HG02870 (cell line): ENCODE results near the gene USB1.

ENCODE experiments used
- ATAC-seq: cut with Tn5 transposase; IDR thresholded peaks from one replicate; pipeline ENCODE4 v1.9.1; 2021; ENCODE audit warnings: mild to moderate bottlenecking, moderate library complexity; ENCODE audit not compliant: unreplicated experiment

The USB1 gene

GRCh38 chr16:58013201-58013956 lies 12.2 kb downstream of the USB1 start:
- ATAC-seq = no peak

DNA sequence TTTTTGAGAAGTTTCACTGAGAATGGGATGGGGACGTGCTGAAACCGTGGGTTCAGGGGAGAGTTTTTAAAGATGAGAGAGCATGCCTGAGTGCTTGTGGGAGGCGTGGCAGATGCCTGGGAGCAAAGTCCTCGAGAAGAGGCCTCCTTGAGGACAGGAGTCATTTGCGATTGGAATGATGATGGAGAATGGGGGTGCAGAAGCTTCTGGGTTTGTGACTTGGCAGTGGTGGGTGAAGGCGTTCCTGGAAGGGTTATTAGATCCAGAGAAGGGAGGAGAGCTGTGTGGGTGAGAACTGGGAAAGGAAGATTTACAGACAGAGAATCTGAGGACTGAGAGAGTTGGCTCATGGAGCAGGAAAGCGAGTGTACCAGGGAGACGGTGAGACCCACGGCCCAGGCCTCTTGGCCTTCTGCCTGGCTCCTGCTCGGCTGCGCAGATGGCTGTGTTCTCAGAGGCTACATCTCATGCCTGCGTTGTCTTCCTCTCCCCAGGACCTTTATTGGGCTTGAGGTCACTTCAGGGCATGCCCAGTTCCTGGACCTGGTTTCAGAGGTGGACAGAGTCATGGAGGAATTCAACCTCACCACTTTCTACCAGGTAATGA lies 15.7 kb downstream of the USB1 start:
- no peak for ATAC-seq

GRCh38 chr16:58018803-58019202 lies 17.6 kb downstream of the USB1 start:
- ATAC-seq = no peak

DNA sequence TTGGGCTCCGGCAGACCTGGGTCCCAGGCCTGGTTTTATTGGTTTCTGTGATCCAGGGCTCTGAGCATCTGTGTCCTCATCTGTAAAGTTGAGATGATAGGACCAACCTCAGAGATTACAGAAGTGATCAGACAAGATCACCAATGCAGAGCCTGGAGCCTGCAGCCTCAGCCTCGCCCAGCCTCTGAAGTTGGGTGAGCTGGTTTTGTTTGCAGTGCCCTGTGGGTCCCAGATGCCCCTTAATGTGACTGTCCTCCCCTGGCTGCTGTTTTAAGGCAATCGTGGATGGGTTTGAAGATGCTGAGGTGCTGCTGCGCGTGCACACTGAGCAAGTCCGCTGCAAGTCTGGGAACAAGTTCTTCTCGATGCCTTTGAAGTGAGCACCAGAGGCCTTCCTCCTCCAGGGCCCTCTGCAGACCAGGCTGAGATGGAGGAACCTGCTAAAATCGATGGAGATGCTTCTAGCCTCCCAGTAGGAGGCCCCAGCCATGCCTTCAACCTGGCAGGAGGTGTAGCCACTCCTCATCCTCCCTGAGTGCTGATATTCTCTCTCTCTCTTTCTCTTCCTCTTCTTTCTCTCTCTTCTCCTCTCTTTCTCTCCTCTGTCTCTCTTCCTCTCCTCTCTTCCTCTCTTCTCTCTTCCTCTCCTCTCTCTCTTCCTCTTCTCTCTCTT lies 18.8 kb downstream of the USB1 start:
- no peak for ATAC-seq

DNA sequence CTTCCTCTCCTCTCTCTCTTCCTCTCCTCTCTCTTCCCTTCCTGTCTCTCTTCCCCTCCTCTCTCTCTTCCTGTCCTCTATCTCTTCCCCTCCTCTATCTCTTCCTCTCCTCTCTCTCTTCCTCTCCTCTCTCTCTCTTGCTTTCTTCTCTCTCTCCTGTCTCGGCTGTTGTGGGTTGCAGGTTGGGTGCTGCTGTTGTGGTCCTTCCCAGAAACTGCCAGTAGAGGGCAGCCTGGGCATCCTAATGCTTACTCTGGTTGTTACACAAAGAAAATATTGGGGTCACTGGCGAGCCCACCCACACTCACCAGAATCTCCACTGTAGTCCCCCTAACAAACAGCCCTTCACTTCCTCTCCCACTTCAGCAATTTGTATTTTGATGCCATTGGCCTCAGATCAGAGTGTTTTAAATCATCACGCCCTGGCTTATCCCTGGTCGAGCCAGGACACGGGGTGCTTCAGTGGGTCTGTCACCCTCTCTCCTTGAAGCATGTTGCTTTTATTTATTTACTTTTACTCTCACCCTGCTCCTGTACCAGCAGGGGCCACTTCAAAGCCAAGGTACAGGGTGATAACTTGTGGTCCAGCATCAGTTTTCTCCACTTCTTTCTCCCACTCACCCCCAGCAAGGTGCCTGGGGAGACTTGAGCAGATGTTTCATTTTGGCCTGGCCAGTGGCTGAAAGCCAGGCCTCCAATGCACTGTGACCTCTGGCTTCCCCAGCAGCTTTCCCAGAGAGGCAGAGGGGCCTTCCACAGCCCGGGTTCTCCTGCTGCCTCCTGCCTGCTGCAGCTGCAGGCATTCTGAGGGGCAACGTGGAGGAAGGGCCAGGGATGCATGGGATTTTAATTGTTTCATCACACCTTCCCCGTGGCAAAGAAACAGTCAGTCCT lies 19.7 kb downstream of the USB1 start:
- ATAC-seq = no peak

GRCh38 chr16:58021661-58022551 lies 20.7 kb downstream of the USB1 start:
- ATAC-seq = no peak

DNA sequence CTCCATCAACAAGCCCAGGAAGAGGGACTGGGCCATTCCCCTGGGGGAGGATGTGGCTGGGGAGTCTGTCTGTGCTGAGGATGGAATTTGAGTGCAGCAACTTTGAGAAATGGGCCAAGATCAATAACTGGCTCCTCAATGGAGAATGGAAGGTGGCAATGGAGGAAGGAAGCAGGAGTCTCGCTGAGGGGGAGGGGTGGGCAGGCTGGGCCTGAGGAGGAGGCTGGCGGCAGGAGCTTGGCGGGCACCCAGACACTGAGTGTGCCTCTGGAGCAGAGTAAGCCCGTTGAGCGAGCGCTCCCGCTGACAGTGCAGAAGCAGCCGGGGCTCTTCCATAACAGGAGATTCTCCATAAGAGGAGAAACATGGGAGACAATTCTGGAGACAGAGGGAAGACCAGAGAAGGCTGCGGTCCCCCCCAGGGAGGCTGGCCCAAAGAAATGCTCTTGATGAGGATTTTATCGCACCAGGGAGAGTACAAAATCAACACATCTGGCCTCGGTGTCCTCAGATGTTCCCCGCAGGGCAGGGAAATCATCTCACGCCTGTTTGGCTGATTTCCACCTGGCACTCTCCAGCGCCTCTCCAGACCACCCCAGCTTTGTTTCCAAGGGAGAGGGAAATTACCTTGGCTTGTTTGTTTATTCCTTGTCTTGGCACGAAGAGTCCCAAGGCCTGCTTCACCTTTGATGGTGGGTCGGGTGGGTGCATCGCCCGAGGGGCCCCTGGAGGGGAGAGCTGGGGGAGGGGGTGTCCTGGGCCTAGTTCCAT lies 21.6 kb downstream of the USB1 start:
- no peak for ATAC-seq

DNA sequence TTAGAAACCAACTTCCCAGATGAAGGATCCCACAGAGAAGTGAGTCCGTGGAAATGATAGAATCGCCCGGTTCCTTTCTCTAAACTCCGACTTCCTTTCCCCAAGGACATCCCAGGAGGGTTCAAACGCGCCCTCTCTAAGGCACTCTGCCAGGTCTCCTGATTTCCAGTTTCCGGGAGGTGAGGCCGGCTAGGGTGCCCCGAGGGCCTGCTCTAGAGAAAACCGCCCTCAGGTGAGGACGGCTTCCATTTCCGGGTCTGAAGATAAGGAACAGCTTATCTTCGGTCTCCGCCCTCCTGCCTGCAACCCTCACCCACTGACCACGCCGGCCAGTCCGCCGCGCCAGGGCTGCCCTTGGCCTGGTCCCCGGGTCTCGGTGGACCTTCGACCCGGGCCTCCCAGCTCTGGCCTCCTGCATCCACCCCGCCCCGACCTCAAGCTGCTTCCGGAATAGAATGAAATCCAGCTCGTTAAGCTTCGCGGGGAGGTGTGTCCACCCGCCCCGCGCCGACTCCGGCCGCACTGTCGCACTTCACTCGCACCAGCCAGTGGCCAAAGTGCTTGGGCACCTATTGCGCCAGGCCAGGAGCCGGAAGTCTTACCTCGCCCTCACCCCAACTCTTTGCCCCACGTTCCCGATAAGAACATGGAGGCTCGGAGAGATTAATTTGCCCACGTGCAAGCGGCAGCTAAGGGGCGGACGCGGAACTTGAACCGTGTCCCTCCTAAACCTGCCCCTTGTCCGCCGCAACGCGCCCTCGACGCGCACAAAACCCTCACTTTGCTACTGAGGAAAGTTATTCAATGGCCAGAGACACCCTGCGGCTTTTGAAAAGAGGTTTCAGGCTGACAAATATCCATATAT lies 23.5 kb downstream of the USB1 start:
- ATAC-seq = no peak

DNA sequence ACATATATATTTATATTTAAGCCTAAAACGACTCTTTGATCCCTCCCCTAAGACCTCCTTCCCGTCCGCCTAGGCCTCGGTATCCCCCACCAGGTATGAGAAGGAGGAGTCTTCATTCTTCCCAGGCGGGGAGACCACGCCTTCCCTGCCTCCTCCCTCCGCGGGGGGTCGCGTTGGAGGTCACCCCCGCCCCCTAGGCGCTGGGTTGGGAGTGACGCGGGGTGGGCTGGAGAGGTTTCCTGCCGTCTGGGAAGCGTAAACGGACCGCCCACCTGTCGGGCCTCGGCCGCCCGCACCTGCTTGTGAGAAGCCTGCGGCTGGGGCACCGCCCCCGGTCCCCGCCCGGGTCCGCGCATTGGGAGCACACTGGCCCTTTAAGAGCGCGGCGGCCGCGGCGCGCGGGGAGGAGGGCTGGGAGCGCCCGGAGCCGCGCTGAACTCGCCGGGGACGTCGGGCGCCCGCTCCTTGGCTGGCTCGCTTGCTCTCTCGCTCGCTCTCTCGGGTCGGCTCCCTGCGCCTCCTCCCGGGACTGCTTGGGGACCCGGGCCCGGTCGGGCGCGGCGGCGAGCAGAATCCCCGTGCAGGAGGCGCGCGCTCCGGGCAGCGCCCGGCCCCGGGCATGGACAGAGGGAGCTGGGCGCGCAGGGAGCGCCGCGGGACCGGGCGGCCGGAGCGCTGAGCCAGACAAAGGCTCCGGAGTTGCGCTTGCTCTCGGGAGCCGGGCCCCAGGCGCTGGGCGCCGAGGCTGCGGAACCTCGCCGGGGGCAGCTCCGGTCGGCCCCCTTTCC lies 24.3 kb downstream of the USB1 start, which contains the start of gene MMP15:
MMP15 (plus strand) TSS at position 404 of the 788 bp plus-strand sequence. CDS start 597 bp downstream, outside the sequence.
- ATAC-seq = no peak

DNA sequence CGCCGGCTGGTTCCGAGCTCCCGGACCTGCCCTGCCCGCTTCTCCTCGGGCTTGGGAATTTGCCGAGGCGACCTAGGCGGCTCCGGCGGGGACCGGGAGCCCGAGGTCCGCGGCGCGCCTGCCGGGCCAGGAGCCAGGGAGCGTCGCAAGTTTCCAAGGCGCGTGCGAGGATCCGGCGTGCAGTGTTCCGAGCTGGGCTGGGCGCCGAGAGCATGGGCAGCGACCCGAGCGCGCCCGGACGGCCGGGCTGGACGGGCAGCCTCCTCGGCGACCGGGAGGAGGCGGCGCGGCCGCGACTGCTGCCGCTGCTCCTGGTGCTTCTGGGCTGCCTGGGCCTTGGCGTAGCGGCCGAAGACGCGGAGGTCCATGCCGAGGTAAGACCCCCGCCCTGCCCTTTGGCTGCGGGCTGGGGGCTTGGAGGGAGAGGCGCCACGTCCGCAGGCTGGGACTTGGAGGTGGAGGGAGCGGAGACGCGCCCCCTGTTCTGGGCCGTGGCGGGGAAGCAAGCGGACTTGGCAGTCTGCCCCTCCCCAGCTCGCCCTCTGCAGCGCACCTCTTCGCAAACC lies 25.0 kb downstream of the USB1 start:
- ATAC-seq = no peak

DNA sequence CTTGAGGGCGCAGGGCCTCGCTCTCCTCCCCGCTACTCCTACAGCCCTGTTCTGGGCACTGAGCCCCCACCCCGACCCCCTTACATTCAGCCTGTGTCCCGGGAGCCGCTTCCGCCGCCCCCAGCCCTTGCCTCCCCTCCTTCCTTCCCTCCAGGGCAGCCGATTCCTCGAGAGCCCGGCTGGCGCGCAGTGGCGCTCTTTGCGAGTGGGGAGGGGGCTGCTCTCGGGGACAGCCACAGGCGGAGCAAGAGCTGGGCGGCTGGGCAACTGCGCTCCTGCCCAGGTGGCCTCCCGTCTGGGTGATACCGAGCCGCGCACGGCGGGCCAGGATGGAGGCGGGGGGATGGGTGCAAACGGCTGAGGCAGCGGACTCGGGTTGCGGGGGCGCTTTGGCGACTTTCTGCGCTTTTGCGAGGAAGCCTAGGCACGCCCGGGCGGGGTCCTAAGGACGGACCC lies 25.5 kb downstream of the USB1 start:
- no peak for ATAC-seq

DNA sequence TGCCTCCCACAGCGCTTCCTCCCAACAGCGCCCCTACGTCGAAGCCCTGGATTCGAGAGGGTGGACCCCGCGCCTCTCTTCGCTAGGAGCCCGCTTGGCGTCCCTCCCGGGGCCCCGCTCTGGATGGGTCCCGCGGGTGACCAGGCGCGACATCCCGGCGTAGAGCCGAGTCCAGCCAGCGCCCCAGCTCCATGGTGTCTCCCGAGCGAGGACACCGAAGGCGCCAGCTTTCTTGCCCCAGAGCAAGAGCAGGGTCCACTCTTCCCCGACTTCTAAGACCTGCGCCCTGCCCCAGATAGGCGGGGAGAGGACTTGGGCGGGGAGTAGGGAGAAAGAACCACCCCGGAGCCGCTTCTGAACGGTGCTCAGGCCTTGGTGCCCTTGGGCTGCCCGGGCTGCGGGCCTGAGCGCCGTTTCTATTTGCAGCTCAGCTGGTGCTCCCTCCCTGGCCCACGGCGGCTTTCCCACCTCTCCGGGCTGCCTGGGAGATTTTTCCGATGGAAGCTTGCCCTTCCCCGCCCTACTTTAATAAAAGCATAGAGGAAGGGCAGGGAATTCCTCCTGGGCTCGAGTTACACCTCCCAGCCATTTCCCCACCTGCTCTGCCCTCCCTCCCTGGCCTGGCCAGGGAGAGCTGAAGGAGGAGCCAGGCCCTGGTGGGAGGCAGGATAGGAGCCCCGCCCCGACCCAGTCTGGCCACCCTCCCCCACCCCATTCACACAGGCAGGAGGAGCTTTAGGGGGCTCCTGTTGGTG lies 26.1 kb downstream of the USB1 start:
- no peak for ATAC-seq

DNA sequence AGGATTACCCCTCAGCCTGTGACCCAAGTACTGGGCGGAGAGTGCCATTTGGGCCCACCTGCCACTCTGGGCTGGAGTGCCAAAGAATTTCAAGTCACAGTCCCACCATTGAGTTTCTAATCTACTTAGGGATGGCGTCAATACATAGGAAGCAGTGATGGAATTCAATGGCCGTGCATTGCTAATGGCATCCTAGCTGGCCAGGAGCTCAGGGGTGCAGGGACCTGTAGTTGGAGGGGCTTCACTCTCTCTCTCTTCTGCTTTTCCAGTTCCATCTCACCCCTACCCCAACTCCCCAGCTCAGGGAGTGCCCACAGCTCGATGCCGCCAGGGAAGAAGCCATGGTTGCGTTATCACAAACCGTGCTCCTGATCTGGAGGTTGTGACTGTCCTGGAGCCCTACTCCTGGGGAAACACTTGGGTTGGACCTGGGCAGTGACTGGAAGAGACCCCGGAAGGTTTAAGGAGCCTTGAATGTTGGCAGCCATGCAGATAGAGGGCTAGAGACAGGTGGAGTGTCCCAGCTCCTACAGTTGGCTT lies 26.8 kb downstream of the USB1 start:
- ATAC-seq = no peak

DNA sequence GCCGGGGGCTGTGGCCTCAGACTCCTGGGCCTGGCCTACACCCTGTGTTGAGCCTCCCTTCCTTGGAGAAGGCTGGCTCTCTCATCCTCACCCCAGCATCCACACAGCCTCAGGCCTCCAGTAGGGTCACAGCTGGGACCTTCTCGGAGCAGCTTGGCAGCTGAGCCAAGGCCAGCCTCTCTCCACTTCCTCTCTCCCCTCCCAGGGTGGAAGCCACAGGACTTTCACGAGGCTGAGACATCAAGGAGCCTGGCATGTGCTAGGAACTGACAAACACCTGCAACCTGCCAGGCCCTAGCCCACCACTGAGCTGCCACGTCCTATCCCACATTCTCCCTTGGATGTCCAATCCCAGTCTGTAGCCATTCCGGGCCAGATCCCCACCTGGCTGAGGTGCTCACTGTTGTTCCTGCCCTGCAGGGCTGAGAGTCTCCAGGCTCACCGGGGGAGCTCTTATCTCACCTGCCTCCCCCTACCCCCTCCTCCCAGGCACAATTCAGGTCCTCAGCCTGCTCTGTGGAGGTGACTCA lies 27.4 kb downstream of the USB1 start:
- ATAC-seq = no peak

DNA sequence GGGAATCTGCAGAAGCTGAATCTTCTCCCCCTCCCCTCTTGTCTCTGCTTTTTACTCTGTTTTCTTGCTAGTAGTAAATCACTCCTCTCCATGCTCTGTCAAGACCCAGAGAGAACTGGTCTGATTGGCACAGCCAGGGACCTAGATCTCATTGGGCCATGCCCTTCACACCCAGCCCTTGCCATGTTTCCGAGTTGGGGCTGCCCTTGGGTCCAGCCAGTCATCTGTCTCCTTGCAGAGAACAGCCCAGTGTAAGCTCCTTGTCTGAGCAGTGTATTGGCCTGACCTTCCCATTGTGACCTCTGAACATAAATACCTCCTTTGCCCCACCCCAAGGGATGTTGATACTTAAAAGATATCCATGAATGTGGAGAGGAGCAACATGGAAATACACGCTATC lies 28.2 kb downstream of the USB1 start:
- ATAC-seq = no peak
